DOHH2 (cell line): ENCODE data around the gene ORM1.

Source experiments
- H3F3A ChIP-seq: fragments of 200-600 bp; sonication (generic), shearing (Covaris generic); 2 replicates; pipeline ENCODE4 v1.6.0; 2016; ENCODE audit warnings: antibody characterized with exemption, mild to moderate bottlenecking; ENCODE audit not compliant: control insufficient read depth, insufficient read depth
- H3K27ac ChIP-seq: fragments of 200-600 bp; sonication (generic); 2 replicates; pipeline ENCODE4 v1.5.1; 2014; ENCODE audit warnings: low read depth, mild to moderate bottlenecking, low read length, moderate library complexity
- H3K27me3 ChIP-seq: fragments of 200-600 bp; sonication (generic); 2 replicates; pipeline ENCODE4 v1.6.1; 2014; ENCODE audit warnings: mild to moderate bottlenecking, low read length, mixed read lengths; ENCODE audit not compliant: control insufficient read depth
- H3K36me3 ChIP-seq: fragments of 200-600 bp; sonication (generic); 2 replicates; pipeline ENCODE4 v1.6.1; 2014; ENCODE audit warnings: mild to moderate bottlenecking, low read length, moderate library complexity, mixed read lengths; ENCODE audit not compliant: control insufficient read depth
- H3K4me1 ChIP-seq: fragments of 200-600 bp; sonication (generic); 2 replicates; pipeline ENCODE4 v1.6.1; 2014; ENCODE audit warnings: mild to moderate bottlenecking, low read length, mixed read lengths; ENCODE audit not compliant: control insufficient read depth
- H3K4me2 ChIP-seq: fragments of 200-600 bp; sonication (generic); 2 replicates; pipeline ENCODE4 v1.6.0; 2014; ENCODE audit warnings: mild to moderate bottlenecking, low read length, moderate library complexity
- H3K4me3 ChIP-seq: fragments of 200-600 bp; sonication (generic); 2 replicates; pipeline ENCODE4 v1.5.1; 2014; ENCODE audit warnings: mild to moderate bottlenecking, low read length, mixed read lengths
- H3K79me2 ChIP-seq: fragments of 200-600 bp; sonication (generic); 2 replicates; pipeline ENCODE4 v1.6.1; 2014; ENCODE audit warnings: mild to moderate bottlenecking, low read length, mixed read lengths; ENCODE audit not compliant: control insufficient read depth
- H3K9me2 ChIP-seq: fragments of 200-600 bp; sonication (generic); replicated peaks from 2 replicates; pipeline ENCODE4 v1.6.1; 2014; ENCODE audit warnings: mild to moderate bottlenecking, low read length, mixed read lengths; ENCODE audit not compliant: control insufficient read depth
- H3K9me3 ChIP-seq: fragments of 200-600 bp; sonication (generic); 2 replicates; pipeline ENCODE4 v1.6.1; 2014; ENCODE audit warnings: antibody characterized with exemption, low read length, mixed read lengths; ENCODE audit not compliant: control insufficient read depth, insufficient read depth
- H4K20me1 ChIP-seq: fragments of 200-600 bp; sonication (generic); 2 replicates; pipeline ENCODE4 v1.6.0; 2014; ENCODE audit warnings: low read depth, mild to moderate bottlenecking, antibody characterized with exemption, low read length, moderate library complexity; ENCODE audit not compliant: control insufficient read depth, insufficient read depth
- CTCF ChIP-seq: fragments of 200-600 bp; sonication (generic); IDR thresholded peaks from one replicate; pipeline ENCODE4 v1.5.1; 2014; ENCODE audit warnings: antibody characterized with exemption, mild to moderate bottlenecking, low read depth, low read length; ENCODE audit not compliant: poor library complexity, severe bottlenecking
- EZH2phosphoT487 ChIP-seq: fragments of 200-600 bp; sonication (generic); IDR thresholded peaks from 2 replicates; pipeline ENCODE4 v1.6.1; 2017; ENCODE audit warnings: borderline replicate concordance, mild to moderate bottlenecking, antibody characterized with exemption, low read length, moderate library complexity, mixed read lengths

Gene ORM1

GRCh38 chr9:114294664-114295063 is 28.2 kb upstream of the ORM1 start:
- Histone ChIP-seq H4K20me1 (no peaks in the 10 kb centered on the region), H3K27ac (no peak overlapping the region), H3K4me3 (no peak overlapping the region), H3K36me3 (peaks cover 21% of the 10 kb centered on the region), H3K9me3 (peaks cover 8% of the 10 kb centered on the region; the same call in 1 of the 2 replicates), H3K9me2 (no peaks in the 10 kb centered on the region), H3K4me2 (no peak overlapping the region), H3F3A (no peaks in the 10 kb centered on the region; the same call in 1 of the 2 replicates), H3K4me1 (no peaks in the 10 kb centered on the region), H3K79me2 (no peaks in the 10 kb centered on the region), H3K27me3 (no peaks in the 10 kb centered on the region)
- TF ChIP-seq CTCF (no peak), EZH2phosphoT487 (no peak)

- Histone ChIP-seq H3K9me2 (no peaks in the 10 kb centered on the region), H3F3A (no peaks in the 10 kb centered on the region; the same call in 1 of the 2 replicates), H3K4me3 (no peak overlapping the region), H3K4me1 (no peaks in the 10 kb centered on the region), H3K4me2 (no peak overlapping the region), H3K36me3 (peaks cover 21% of the 10 kb centered on the region), H3K27me3 (no peaks in the 10 kb centered on the region), H4K20me1 (no peaks in the 10 kb centered on the region), H3K79me2 (no peaks in the 10 kb centered on the region), H3K9me3 (peaks cover 8% of the 10 kb centered on the region; the same call in 1 of the 2 replicates), H3K27ac (no peak overlapping the region)
- TF ChIP-seq EZH2phosphoT487 = no peak
- TF ChIP-seq CTCF = no peak
These were observed 26.6 kb upstream of the ORM1 start for GRCh38 chr9:114296338-114296737.

- H4K20me1 ChIP-seq = no peaks in the 10 kb centered on the region
- peaks cover 10% of the 10 kb centered on the region for H3K36me3 ChIP-seq
- no peak overlapping the region for H3K27ac ChIP-seq
These were observed 23.4 kb upstream of the ORM1 start for GRCh38 chr9:114299286-114300152.

More at GRCh38 chr9:114299286-114300152, 23.4 kb upstream of the ORM1 start:
- no peak for TF ChIP-seq CTCF
- no peak for TF ChIP-seq EZH2phosphoT487
- no peak overlapping the region for H3K4me2 ChIP-seq
- no peaks in the 10 kb centered on the region for H3K27me3 ChIP-seq
- peaks cover 7% of the 10 kb centered on the region; the same call in 1 of the 2 replicates for H3K9me3 ChIP-seq
- no peaks in the 10 kb centered on the region for H3K79me2 ChIP-seq
- no peak overlapping the region for H3K4me3 ChIP-seq
- H3F3A ChIP-seq = no peaks in the 10 kb centered on the region; the same call in 1 of the 2 replicates
- no peaks in the 10 kb centered on the region for H3K4me1 ChIP-seq
- H3K9me2 ChIP-seq = no peaks in the 10 kb centered on the region
